NOMO-1 (cell line): ENCODE measurements around the gene LDLRAD4.
A peak's percentile ranks its signal among the peaks of the same experiment; 100 is the strongest.

Experiments used
- DNase-seq, 2 experiments: peaks; one replicate each; lab custom pipeline; 2025; ENCODE audit not compliant: unreplicated experiment in 2 of 2; lab: John Stamatoyannopoulos, UW

LDLRAD4 gene

GRCh38 chr18:13280070-13280795 lies 61.7 kb downstream of the LDLRAD4 start:
- DNase-seq = no peak

- DNase-seq = no peak
Measured at GRCh38 chr18:13281406-13281805, 62.8 kb downstream of the LDLRAD4 start.

- DNase-seq = no peak
Measured at GRCh38 chr18:13283746-13284145, 65.2 kb downstream of the LDLRAD4 start.

GRCh38 chr18:13284330-13285027 lies 65.9 kb downstream of the LDLRAD4 start:
- DNase-seq = no peak

GRCh38 chr18:13285874-13286273 lies 67.3 kb downstream of the LDLRAD4 start:
- no peak for DNase-seq

GRCh38 chr18:13286456-13287125 lies 68.0 kb downstream of the LDLRAD4 start:
- DNase-seq = no peak

GRCh38 chr18:13287372-13287771 lies 68.8 kb downstream of the LDLRAD4 start:
- peak in 1 of 2 experiments; percentile 24 for DNase-seq

GRCh38 chr18:13288509-13289133 lies 70.1 kb downstream of the LDLRAD4 start:
- DNase-seq = no peak

GRCh38 chr18:13289481-13290205 lies 71.1 kb downstream of the LDLRAD4 start:
- no peak for DNase-seq

- no peak for DNase-seq
Measured at GRCh38 chr18:13290856-13291271, 72.3 kb downstream of the LDLRAD4 start.

- DNase-seq = no peak
Measured at GRCh38 chr18:13291299-13291698, 72.7 kb downstream of the LDLRAD4 start.

GRCh38 chr18:13291745-13292447 lies 73.3 kb downstream of the LDLRAD4 start:
- DNase-seq = no peak

- DNase-seq = no peak
Measured at GRCh38 chr18:13292736-13293135, 74.2 kb downstream of the LDLRAD4 start.

- DNase-seq = no peak
Measured at GRCh38 chr18:13294309-13294708, 75.7 kb downstream of the LDLRAD4 start.

GRCh38 chr18:13295894-13296293 lies 77.3 kb downstream of the LDLRAD4 start:
- DNase-seq = no peak

- no peak for DNase-seq
Measured at GRCh38 chr18:13296867-13297574, 78.5 kb downstream of the LDLRAD4 start.

- DNase-seq = no peak
Measured at GRCh38 chr18:13298262-13298661, 79.7 kb downstream of the LDLRAD4 start.

GRCh38 chr18:13300029-13300428 lies 81.5 kb downstream of the LDLRAD4 start:
- no peak for DNase-seq

- no peak for DNase-seq
Measured at GRCh38 chr18:13300796-13301195, 82.2 kb downstream of the LDLRAD4 start.
